ENCODE data around the gene ZBTB16. TPM values are rescaled to one million over a fixed set of nuclear protein-coding genes. Genes with fewer than 3 reads are reported as not detected.

ZBTB16 gene
- total and polyA plus RNA-seq, 10 donors, result 1.5 to 85.6 (median 42.1) TPM

DNA sequence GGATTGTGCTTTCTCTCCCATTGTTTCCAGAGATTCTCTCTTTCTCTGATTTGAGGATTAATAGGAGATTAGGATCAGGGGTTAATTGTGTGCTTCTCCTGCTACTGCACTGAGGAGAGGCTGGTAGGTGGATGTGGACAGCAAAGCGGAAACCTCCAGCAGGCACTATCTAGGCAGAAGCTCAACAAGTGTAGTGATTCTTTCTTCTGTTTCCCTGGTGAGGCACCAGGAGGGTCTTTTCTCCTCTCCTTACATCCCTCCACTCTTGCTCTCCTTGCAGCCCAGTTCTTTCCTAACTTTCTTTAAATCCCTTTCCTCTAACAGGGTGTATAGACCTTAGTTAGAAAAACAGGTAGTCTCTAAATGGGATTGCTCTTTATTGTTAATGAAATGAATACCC is 1.9 kb upstream of the ZBTB16 start:
- peak overlapping the region in 5 of 8 donors; percentile 2 to 25 (median 23) for H3K27ac ChIP-seq
- no peak overlapping the region for H3K4me3 ChIP-seq
- H3K27me3 ChIP-seq (replicated peaks in 1 of 7), result peaks cover 0 to 56% (median 14%) of the 10 kb centered on the region in 7 donors
- H3K9me3 ChIP-seq, result no peaks in the 10 kb centered on the region
- TF ChIP-seq POLR2AphosphoS5 (IDR thresholded peaks at IDR 0.05) (no peak), POLR2A (IDR thresholded peaks at IDR 0.05) (no peak)
- TF ChIP-seq, protein P1, sequence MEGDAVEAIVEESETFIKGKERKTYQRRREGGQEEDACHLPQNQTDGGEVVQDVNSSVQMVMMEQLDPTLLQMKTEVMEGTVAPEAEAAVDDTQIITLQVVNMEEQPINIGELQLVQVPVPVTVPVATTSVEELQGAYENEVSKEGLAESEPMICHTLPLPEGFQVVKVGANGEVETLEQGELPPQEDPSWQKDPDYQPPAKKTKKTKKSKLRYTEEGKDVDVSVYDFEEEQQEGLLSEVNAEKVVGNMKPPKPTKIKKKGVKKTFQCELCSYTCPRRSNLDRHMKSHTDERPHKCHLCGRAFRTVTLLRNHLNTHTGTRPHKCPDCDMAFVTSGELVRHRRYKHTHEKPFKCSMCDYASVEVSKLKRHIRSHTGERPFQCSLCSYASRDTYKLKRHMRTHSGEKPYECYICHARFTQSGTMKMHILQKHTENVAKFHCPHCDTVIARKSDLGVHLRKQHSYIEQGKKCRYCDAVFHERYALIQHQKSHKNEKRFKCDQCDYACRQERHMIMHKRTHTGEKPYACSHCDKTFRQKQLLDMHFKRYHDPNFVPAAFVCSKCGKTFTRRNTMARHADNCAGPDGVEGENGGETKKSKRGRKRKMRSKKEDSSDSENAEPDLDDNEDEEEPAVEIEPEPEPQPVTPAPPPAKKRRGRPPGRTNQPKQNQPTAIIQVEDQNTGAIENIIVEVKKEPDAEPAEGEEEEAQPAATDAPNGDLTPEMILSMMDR (IDR thresholded peaks at IDR 0.05 in 8 of 11, conservative IDR thresholded peaks at IDR 0.05 in 3 of 11), result no peak
- no peak for DNase-seq
- 56 to 100% (median 95%) methylated on average over 1 of the region's 1 CpG for WGBS, 5 donors
- peaks cover 4 to 57% (median 28%) of the 10 kb centered on the region in 6 donors for H3K4me1 ChIP-seq
- intact Hi-C loops (cut with DNase I; ENCODE audit: low total_unique reads), result no loop called here
- H3K36me3 ChIP-seq, result peaks cover 0 to under 1% (median 0%) of the 10 kb centered on the region in 6 donors

DNA sequence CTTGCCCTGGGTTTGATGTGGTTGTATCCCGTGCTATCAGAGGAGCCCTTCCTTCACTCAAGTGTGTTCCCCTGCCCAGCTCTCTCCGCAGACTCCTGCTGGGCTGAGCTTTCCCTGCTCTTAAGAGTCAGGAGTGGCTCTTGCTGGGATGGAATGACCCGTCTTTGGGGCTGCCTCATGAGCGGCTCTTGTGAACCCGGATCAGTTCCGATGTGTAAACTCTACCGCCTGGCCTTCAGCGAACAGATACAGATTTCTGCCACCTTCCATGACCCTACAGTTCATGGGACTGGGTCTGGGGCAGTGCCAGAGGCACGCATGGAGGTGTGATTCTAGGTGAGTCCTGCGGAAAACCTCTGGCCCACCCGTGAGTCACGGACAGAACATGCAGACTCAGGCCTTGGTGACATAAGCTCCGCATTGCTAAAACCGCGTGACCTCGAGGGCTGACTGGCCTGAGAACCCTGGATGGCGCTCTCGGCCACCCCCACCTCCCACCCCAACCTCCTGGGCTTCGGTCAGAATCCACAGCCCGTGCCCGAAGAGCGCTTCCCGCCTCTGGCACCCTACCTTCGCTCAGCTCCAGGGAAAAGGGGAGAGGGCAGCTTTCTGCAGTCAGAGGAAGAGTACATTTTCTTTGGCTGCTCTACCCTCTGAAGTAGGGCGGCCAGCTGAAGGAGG is 1.3 kb upstream of the ZBTB16 start:
- peaks cover 4 to 63% (median 31%) of the 10 kb centered on the region in 6 donors for H3K4me1 ChIP-seq
- peak overlapping the region in 4 of 8 donors; percentile 23 to 95 (median 93) for H3K27ac ChIP-seq
- H3K9me3 ChIP-seq, result no peaks in the 10 kb centered on the region
- TF ChIP-seq POLR2AphosphoS5 (IDR thresholded peaks at IDR 0.05) (no peak), POLR2A (IDR thresholded peaks at IDR 0.05) (no peak)
- TF ChIP-seq, protein P1 (IDR thresholded peaks at IDR 0.05 in 8 of 11, conservative IDR thresholded peaks at IDR 0.05 in 3 of 11), result no peak
- peak overlapping the region in 3 of 8 donors; percentile 80 to 97 (median 88) for H3K4me3 ChIP-seq
- H3K36me3 ChIP-seq, result peaks cover 0 to 6% (median under 1%) of the 10 kb centered on the region in 6 donors
- DNase-seq, result no peak
- peaks cover 0 to 56% (median 14%) of the 10 kb centered on the region in 7 donors for H3K27me3 ChIP-seq (replicated peaks in 1 of 7)
- 70 to 83% (median 80%) methylated on average over 22 to 25 of the region's 25 CpGs for WGBS, 5 donors
- intact Hi-C loops (cut with DNase I; ENCODE audit: low total_unique reads), result no loop called here

DNA sequence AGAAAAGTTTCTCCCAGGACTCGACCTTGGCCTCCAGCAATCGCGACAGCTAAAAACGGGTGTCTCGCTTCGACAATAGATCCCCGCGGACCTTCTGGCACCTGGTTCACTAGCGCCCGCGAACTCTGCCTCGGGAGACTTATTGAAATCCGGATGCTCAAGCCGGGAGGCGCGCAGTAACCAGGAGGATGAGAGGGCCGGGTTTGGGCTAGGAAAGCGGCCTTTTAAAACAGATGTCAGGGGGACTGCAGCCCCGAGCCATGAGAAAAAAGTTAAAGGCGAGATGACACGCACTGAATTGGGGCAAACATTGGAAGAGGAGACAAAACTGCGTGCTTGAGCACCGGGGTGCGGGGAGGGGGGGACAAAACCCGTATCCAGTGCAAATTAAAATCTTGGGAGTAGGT is 637 bp upstream of the ZBTB16 start:
- Histone ChIP-seq H3K9me3 (no peaks in the 10 kb centered on the region), H3K27me3 (replicated peaks in 1 of 7) (peaks cover 0 to 56% (median 14%) of the 10 kb centered on the region in 7 donors), H3K27ac (peak overlapping the region; percentile 44 to 95 (median 90)), H3K4me3 (peak overlapping the region; percentile 77 to 97 (median 88)), H3K4me1 (peaks cover 4 to 70% (median 33%) of the 10 kb centered on the region in 6 donors), H3K36me3 (peaks cover 0 to 13% (median 6%) of the 10 kb centered on the region in 6 donors)
- intact Hi-C loops (cut with DNase I; ENCODE audit: low total_unique reads), result no loop called here
- TF ChIP-seq POLR2A (IDR thresholded peaks at IDR 0.05) (no peak), POLR2AphosphoS5 (IDR thresholded peaks at IDR 0.05) (no peak)
- TF ChIP-seq, protein P1 (IDR thresholded peaks at IDR 0.05 in 8 of 11, conservative IDR thresholded peaks at IDR 0.05 in 3 of 11), result no peak
- WGBS, 5 donors, result 2 to 6% (median 3%) methylated on average over 25 of the region's 25 CpGs
- DNase-seq, result no peak

DNA sequence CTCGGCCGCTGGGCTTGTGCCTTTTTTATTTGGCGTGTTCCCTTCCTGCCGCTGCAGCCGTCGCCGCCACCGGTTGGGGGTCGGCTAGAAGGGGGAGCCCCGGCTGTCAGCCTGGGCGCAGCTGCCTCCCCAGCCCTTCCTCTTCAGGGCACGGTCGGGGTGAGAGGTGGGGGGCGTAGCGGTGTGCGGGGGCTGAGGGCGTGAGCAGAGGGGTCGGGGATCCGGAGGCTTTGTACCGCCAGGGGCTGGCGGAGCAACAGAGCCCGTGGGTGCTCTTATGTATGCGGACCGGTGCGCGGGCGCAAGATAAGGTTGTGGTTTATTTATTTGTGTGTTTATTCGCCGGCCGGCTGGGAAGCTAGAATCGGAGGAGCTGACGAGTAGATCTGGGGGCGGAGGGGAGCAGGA is 477 bp downstream of the ZBTB16 start:
- TF ChIP-seq, protein P1 (IDR thresholded peaks at IDR 0.05 in 8 of 11, conservative IDR thresholded peaks at IDR 0.05 in 3 of 11), result peak in 2 of 11 experiments; percentile 33 to 34
- TF ChIP-seq POLR2A (IDR thresholded peaks at IDR 0.05) (no peak), POLR2AphosphoS5 (IDR thresholded peaks at IDR 0.05) (no peak)
- no peak for DNase-seq

More for the DNA sequence above, 477 bp downstream of the ZBTB16 start:
- peaks cover 0 to 24% (median 14%) of the 10 kb centered on the region in 6 donors for H3K36me3 ChIP-seq
- no peaks in the 10 kb centered on the region for H3K9me3 ChIP-seq
- peak overlapping the region; percentile 63 to 95 (median 90) for H3K27ac ChIP-seq
- intact Hi-C loops (cut with DNase I; ENCODE audit: low total_unique reads), result no loop called here
- peak overlapping the region; percentile 77 to 97 (median 88) for H3K4me3 ChIP-seq
- peaks cover 4 to 81% (median 38%) of the 10 kb centered on the region in 6 donors for H3K4me1 ChIP-seq
- H3K27me3 ChIP-seq (replicated peaks in 1 of 7), result peaks cover 0 to 56% (median 14%) of the 10 kb centered on the region in 7 donors
- 0 to 1% (median 0%) methylated on average over 14 to 33 of the region's 33 CpGs for WGBS, 5 donors

Measured in spleen (tissue), 11 donors.